GM12865 (cell line): ENCODE data around the gene UNC13D.
A peak's percentile ranks its signal among the peaks of the same experiment; 100 is the strongest.

ENCODE experiments used
- DNase-seq: peaks from one replicate; pipeline ENCODE4 v3.0.0; 2010; ENCODE audit warnings: low read depth
- H3K4me3 ChIP-seq: 2 replicates; pipeline ENCODE4 v1.5.1; 2011; ENCODE audit warnings: mild to moderate bottlenecking, low read depth, low read length, control low read depth
- TF ChIP-seq, protein P1 (sequence below): IDR thresholded peaks from 2 replicates; pipeline ENCODE4 v1.5.1; 2011; ENCODE audit warnings: low read length, control low read depth, low read depth, inconsistent platforms; ENCODE audit not compliant: insufficient read depth; ENCODE audit errors: missing control alignments

The UNC13D gene

GRCh38 chr17:75783069-75783783, 61.0 kb downstream of the UNC13D start:
- H3K4me3 ChIP-seq, result peak overlapping the region; percentile 63
- DNase-seq, result peak; percentile 87
- TF ChIP-seq, protein P1, sequence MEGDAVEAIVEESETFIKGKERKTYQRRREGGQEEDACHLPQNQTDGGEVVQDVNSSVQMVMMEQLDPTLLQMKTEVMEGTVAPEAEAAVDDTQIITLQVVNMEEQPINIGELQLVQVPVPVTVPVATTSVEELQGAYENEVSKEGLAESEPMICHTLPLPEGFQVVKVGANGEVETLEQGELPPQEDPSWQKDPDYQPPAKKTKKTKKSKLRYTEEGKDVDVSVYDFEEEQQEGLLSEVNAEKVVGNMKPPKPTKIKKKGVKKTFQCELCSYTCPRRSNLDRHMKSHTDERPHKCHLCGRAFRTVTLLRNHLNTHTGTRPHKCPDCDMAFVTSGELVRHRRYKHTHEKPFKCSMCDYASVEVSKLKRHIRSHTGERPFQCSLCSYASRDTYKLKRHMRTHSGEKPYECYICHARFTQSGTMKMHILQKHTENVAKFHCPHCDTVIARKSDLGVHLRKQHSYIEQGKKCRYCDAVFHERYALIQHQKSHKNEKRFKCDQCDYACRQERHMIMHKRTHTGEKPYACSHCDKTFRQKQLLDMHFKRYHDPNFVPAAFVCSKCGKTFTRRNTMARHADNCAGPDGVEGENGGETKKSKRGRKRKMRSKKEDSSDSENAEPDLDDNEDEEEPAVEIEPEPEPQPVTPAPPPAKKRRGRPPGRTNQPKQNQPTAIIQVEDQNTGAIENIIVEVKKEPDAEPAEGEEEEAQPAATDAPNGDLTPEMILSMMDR, result peak; percentile 58

DNA sequence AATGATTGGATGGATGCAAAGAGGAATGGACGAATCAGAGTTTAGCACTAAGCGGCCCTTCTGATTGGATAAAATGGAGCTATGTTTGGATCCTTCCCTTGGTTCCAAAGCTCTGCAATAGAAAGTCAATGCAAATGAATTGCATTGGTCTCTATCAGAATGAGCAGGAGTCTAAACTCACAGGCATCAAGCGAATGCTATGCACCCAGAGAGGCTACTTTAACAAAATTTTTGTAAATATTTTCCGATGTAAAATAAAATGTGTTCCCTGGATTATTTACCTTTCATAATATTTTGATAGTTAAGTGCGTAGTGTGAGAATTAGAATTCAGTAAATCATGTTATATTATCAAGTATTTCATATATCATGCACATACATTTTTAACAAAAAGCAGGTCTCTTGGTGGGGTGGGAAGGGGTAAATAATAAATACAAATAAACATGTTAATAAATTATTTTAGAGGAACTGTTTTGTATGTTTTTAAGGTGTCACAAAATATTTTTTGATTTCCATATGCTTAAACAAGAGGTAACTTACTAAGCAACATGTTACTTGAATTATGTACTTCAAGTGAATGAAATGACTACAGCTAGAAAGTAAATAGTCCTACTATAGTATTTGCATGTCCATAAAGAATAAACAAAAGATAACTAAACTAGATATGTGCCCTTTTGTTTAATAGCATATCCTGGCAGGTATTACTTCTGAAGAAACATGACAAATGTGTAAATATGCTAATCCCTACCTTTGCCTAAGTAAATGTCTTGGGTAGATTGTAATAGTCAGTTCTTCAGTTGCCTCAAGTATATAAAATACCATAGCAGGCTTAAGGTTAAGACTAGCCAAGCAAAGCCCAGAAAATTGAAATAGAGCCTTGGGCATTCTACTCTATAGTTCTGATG, 64.0 kb downstream of the UNC13D start:
- no peak for DNase-seq
- H3K4me3 ChIP-seq, result peak overlapping the region; percentile 31; the same call in 1 of the 2 replicates
- TF ChIP-seq, protein P1, result no peak

GRCh38 chr17:75779250-75779986, 64.8 kb downstream of the UNC13D start:
- TF ChIP-seq, protein P1, result no peak
- DNase-seq, result peak; percentile 100
- H3K4me3 ChIP-seq, result peak overlapping the region; percentile 85

DNA sequence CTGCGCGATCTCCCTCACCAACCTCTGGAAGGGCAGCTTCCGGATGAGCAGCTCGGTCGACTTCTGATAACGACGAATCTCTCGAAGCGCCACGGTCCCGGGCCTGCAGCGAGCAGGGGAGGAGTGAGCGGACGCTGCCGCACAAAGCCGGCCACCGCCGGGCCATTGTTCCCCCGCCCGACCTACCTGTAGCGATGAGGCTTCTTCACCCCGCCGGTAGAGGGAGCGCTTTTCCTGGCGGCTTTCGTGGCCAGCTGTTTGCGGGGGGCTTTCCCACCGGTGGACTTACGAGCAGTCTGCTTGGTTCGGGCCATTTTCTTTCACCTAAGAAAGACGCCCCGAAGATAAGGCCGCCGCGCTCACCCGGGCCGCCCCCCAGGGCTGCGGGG, 65.3 kb downstream of the UNC13D start:
- TF ChIP-seq, protein P1, result peak; percentile 66
- peak; percentile 82 for DNase-seq
- H3K4me3 ChIP-seq, result peak overlapping the region; percentile 85

DNA sequence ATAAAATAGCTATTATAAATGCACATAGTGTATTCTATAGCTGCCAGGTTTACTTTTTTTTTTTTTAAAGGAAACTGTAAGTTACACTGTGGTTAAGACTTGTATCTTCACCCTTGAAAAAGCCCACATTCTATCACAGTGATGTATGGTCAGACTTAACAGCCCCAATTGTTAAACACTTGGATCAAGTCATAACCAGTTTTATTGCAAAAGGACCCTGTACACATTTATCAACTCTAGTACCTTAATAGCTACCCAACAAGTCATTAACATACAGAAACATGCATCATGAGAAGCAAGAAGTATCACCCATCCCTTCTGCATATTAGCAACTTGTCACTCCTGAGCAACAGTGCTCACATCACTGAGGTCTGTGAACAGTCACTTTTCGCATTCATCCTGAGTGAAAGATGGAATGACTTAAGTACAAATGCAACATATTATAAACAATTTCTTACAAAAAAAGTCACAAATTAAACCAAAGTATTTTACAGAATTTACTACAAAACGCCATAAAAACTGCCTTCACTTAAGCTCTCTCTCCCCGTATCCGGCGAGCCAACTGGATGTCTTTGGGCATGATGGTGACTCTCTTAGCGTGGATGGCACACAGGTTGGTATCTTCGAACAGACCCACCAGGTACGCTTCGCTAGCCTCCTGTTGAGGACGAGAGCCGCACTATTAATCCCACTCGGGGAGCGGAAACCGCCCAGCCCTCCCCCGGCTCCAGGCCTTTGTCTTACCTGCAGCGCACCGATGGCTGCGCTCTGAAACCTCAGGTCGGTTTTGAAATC, 65.9 kb downstream of the UNC13D start:
- peak overlapping the region; percentile 85 for H3K4me3 ChIP-seq
- DNase-seq, result peak; percentile 49

- DNase-seq, result no peak
- TF ChIP-seq, protein P1, result no peak
- peak overlapping the region; percentile 85 for H3K4me3 ChIP-seq
Observed at GRCh38 chr17:75777296-75777922, 66.8 kb downstream of the UNC13D start.
